Lower leg skin (tissue), 4 donors: ENCODE data around the gene SLC7A10. TPM values are rescaled to one million over a fixed set of nuclear protein-coding genes. Genes with fewer than 3 reads are reported as not detected.

ENCODE experiments used
- DNase-seq, 2 donors: peaks; one replicate each; pipeline ENCODE4 v3.0.0-alpha.2; 2019; ENCODE audit warnings: low spot score in 2 of 2
- H3K4me3 ChIP-seq: fragments of 200-600 bp; sonication (generic); 2 replicates; pipeline ENCODE4 v1.5.1; 2017; ENCODE audit warnings: mild to moderate bottlenecking, low read depth; ENCODE audit not compliant: poor library complexity, severe bottlenecking
- POLR2A ChIP-seq, 2 donors: fragments of 450-650 bp; IDR thresholded peaks; one replicate each; pipeline ENCODE4 v1.6.1; 2016 to 2017; ENCODE audit warnings: antibody characterized with exemption in 2 of 2, mild to moderate bottlenecking in 1 of 2, moderate library complexity in 1 of 2
- WGBS, 2 donors: methylation state at CpG; one replicate each; pipeline ENCODE4 v1.1.5; 2018; 5-methylcytosine and 5-hydroxymethylcytosine counted together
- intact Hi-C: fragments of 100-400 bp; cut with DNase I; formaldehyde crosslinking; loops from one replicate; pipeline ENCODE4 v1.15.0; 2023; ENCODE audit warnings: low total_unique reads
- total RNA-seq, 4 donors: library from RNA; depleted of rRNA; stranded (reverse); fragments of >200 nt; gene quantifications; one replicate each; pipeline ENCODE4 v1.1.0, GENCODE V29; 2016
- TF ChIP-seq, protein P1 (sequence below), 3 donors: fragments of 450-650 bp; IDR thresholded peaks; one replicate each; pipeline ENCODE4 v1.5.1; 2016; ENCODE audit warnings: antibody characterized with exemption in 3 of 3, mild to moderate bottlenecking in 3 of 3, moderate library complexity in 2 of 3

SLC7A10 gene
- total RNA-seq, 4 donors from 2014 or later: 0.62 TPM; not detected in 3

DNA sequence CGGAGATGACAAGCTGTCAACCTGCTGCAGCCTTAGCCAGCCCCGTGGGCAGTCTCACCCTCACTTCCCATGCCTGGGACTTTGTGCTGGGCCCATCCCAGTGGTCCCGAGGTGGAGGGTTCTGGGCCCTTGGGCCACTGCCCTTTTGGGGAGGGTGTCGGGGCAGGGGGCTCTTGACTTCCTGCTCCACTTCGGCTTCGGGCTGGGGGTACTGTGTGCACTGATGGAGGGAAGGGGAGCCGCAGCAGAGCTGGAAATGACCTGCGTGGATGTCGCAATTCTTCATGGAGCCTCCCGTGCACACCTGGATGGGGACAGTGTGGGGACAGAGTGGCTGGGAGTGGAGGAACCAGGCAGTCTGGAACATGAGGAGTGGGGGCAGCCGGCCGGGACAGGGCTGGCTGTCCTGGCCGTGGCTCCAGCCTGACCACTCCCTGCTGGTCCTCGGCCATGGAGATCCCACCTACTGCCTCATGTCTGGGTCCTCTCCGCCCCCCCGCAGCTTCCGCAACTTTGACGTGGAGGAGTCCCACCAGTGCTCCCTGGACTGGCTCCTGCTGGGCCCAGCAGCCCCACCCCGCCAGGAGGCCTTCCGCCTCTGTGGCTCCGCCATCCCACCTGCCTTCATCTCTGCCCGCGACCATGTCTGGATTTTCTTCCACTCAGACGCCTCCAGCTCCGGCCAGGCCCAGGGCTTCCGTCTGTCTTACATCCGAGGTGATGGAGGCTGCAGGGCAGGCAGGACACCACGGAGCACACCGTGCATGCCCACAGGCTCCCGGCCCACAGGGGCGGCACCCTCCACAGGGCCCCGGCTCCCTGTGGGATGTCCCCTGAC is 21.3 kb downstream of the SLC7A10 start:
- TF ChIP-seq, protein P1, sequence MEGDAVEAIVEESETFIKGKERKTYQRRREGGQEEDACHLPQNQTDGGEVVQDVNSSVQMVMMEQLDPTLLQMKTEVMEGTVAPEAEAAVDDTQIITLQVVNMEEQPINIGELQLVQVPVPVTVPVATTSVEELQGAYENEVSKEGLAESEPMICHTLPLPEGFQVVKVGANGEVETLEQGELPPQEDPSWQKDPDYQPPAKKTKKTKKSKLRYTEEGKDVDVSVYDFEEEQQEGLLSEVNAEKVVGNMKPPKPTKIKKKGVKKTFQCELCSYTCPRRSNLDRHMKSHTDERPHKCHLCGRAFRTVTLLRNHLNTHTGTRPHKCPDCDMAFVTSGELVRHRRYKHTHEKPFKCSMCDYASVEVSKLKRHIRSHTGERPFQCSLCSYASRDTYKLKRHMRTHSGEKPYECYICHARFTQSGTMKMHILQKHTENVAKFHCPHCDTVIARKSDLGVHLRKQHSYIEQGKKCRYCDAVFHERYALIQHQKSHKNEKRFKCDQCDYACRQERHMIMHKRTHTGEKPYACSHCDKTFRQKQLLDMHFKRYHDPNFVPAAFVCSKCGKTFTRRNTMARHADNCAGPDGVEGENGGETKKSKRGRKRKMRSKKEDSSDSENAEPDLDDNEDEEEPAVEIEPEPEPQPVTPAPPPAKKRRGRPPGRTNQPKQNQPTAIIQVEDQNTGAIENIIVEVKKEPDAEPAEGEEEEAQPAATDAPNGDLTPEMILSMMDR (IDR thresholded peaks at IDR 0.05): no peak
- TF ChIP-seq POLR2A (IDR thresholded peaks at IDR 0.05): no peak
- intact Hi-C loops: loop anchor here (10.0 kb wide), 1 partner anchor 550 kb away; no protein-coding TSS in a partner anchor
- H3K4me3 ChIP-seq: no peak overlapping the region
- no peak for DNase-seq
- 86 to 91% methylated on average over 30 to 31 of the region's 32 CpGs for WGBS, 2 donors

DNA sequence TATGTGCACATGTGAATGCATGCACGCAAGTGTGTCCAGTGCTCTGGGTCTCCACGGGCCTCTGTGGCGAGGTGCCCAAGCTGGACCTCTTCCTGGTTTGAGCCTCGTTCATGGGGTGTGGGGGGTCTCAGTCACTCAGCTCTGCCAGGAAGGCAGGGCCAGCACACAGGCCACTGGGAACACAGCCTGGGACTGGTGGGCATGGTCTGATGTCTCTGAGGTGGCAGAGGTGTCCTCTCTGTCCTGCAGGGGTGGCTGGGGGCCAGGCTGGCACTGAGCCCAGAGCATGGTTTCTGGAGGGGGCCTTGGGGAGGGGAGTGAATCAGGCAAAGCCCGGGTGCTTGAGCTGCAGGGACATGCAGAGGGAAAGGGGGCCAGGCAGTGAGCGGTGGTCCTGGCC is 22.1 kb downstream of the SLC7A10 start:
- 78 to 82% methylated on average over 6 of the region's 6 CpGs for whole genome bisulfite sequencing, 2 donors
- no peak for DNase-seq
- TF ChIP-seq, protein P1 (IDR thresholded peaks at IDR 0.05): no peak
- TF ChIP-seq POLR2A (IDR thresholded peaks at IDR 0.05): no peak
- intact Hi-C loops: loop anchor here (10.0 kb wide), 1 partner anchor 551 kb away; no protein-coding TSS in a partner anchor
- H3K4me3 ChIP-seq: no peak overlapping the region

GRCh38 chr19:33202546-33203507 is 22.8 kb downstream of the SLC7A10 start:
- no peak for TF ChIP-seq POLR2A (IDR thresholded peaks at IDR 0.05)
- TF ChIP-seq, protein P1 (IDR thresholded peaks at IDR 0.05): no peak
- WGBS, 2 donors: 92 to 93% methylated on average over 27 of the region's 27 CpGs
- no peak overlapping the region for H3K4me3 ChIP-seq
- intact Hi-C loops: loop anchor here (10.0 kb wide), 1 partner anchor 552 kb away; no protein-coding TSS in a partner anchor
- DNase-seq: no peak

DNA sequence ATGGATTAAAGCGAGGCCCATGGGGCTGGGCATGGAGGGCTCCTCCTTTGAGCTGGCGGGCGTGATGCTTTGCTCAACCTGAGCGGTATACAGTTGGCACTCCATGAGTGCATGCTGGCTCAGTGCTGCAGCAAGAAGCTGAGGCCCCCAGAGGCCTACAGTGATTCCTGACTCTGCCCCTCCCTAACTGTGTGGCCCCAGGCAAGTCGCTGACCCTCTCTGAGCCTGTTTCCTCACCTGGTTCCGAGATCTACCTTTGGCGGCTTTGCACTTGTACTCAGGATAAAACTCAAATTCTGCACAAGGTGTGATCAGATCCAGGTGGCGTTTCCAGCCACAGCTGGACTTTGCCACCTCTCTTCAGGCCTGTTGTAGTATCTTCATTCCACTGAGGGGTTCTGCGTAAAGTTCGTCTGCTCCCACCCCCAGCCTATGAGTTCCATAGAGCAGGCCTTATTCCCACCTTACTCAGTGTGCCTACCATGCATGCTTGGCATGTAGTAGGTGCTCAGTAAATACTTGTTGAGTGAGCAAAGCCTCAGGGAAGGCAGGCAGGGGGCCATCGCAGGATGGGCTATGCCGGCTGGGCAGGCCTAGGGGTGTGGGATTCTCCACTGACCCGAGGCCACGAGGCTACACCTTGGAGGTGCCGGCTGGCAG is 23.6 kb downstream of the SLC7A10 start:
- 90 to 92% methylated on average over 15 of the region's 15 CpGs for WGBS, 2 donors
- H3K4me3 ChIP-seq: no peak overlapping the region

GRCh38 chr19:33201473-33201872 is 24.2 kb downstream of the SLC7A10 start:
- WGBS, 2 donors: 87 to 96% methylated on average over 6 of the region's 6 CpGs
- H3K4me3 ChIP-seq: no peak overlapping the region
- no peak for DNase-seq
- intact Hi-C loops: loop anchor here (10.0 kb wide), 1 partner anchor 553 kb away; no protein-coding TSS in a partner anchor
- TF ChIP-seq POLR2A (IDR thresholded peaks at IDR 0.05): no peak
- TF ChIP-seq, protein P1 (IDR thresholded peaks at IDR 0.05): no peak

More for the DNA sequence above, 23.6 kb downstream of the SLC7A10 start:
- no peak for TF ChIP-seq POLR2A (IDR thresholded peaks at IDR 0.05)
- TF ChIP-seq, protein P1 (IDR thresholded peaks at IDR 0.05): no peak
- intact Hi-C loops: loop anchor here (10.0 kb wide), 1 partner anchor 553 kb away; no protein-coding TSS in a partner anchor
- no peak for DNase-seq
